Skeletal muscle tissue (tissue), 1 donor: ENCODE data around the gene PDLIM7. TPM values are rescaled to one million over a fixed set of nuclear protein-coding genes. Genes with fewer than 3 reads are reported as not detected.

Source experiments
- total RNA-seq: library from RNA; depleted of rRNA; stranded (reverse); fragments of >200 nt; gene quantifications from one replicate; pipeline ENCODE4 v1.2.3, GENCODE V29; 2014

The PDLIM7 gene
- total RNA-seq, 1 donor from 2014 or later: 44.9 TPM

Other genes starting within 250 kb of the PDLIM7 start
- gene RAB24, start 193.9 kb downstream of the PDLIM7 start, total RNA-seq: 12.0 TPM
- 39.1 TPM for gene PRELID1, start 193.8 kb downstream of the PDLIM7 start, total RNA-seq
- 5.7 TPM for gene MXD3, start 185.7 kb downstream of the PDLIM7 start, total RNA-seq
- gene LMAN2, start 145.9 kb downstream of the PDLIM7 start, total RNA-seq: 124 TPM
- 12.5 TPM for gene RGS14, start 139.7 kb downstream of the PDLIM7 start, total RNA-seq
- not detected for gene SLC34A1, start 113.2 kb downstream of the PDLIM7 start, total RNA-seq
- gene PFN3, start 96.9 kb downstream of the PDLIM7 start, total RNA-seq: not detected
- not detected for gene F12, start 88.0 kb downstream of the PDLIM7 start, total RNA-seq
- gene GRK6, start 70.9 kb downstream of the PDLIM7 start, total RNA-seq: 12.5 TPM
- gene PRR7, start 50.8 kb downstream of the PDLIM7 start, total RNA-seq: 0.52 TPM
- 108 TPM for gene DBN1, start 24.0 kb downstream of the PDLIM7 start, total RNA-seq
- gene DOK3, start 12.2 kb upstream of the PDLIM7 start, total RNA-seq: 5.7 TPM
- gene DDX41, start 19.4 kb upstream of the PDLIM7 start, total RNA-seq: 33.9 TPM
- gene FAM193B, start 57.0 kb upstream of the PDLIM7 start, total RNA-seq: 11.0 TPM
- 37.6 TPM for gene TMED9, start 94.6 kb upstream of the PDLIM7 start, total RNA-seq
- 12.0 TPM for gene B4GALT7, start 102.5 kb upstream of the PDLIM7 start, total RNA-seq